HG02588 (cell line): ENCODE data around the gene IQUB.
"Not testable (repeated sequence)": the region's sequence is repeated elsewhere in the genome, so short reads cannot be mapped to it uniquely, and the experiment has no call there.

Source experiments
- ATAC-seq: cut with Tn5 transposase; IDR thresholded peaks from one replicate; pipeline ENCODE4 v1.9.1; 2021; ENCODE audit warnings: mild to moderate bottlenecking, moderate library complexity; ENCODE audit not compliant: unreplicated experiment

IQUB gene

DNA sequence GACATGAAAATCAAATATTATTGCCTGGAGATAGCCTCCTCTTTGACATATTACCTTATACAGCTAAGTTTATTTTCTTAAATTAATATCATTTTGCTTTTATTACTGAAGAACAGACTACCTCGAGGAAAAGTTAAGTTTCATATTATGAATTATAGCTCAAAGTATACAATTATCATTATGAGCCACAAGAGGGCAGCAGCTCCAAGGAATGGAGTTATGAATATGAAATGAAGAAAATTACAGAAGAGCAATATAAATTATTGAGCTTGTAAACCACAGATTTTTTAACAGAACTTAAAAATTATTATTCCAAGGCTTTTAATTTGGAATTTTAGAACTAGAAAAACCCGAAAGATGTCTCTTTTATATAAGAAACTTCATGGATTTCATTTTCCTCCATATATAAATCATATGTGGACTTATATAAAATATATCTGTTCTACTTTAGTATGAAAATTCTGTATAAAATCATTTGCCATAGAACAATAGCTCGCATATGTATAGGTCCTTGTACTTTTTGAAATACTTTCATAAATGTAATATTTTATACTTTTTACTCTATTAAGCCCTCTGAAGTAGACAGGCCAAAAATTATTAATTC lies 40.1 kb downstream of the IQUB start:
- no peak for ATAC-seq

DNA sequence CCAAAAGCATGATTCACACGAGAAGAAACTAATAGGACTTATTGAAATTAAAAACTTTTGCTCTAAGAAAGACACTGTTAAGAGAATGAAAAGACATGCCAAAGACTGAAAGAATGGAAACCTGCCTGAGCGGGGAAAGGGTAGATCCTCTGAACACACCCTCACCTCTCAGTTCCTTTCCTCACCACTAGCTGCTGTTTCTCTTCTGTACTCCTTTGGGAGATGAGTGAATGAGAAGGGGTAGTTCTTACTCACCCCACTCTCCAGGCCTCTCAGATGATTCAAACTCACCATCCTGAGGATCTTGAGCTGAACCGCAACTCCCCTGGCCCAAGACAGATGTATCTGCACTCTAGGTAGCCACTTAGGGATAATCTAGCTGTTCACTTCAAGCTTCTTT lies 41.9 kb downstream of the IQUB start:
- peak; percentile 87 for ATAC-seq

DNA sequence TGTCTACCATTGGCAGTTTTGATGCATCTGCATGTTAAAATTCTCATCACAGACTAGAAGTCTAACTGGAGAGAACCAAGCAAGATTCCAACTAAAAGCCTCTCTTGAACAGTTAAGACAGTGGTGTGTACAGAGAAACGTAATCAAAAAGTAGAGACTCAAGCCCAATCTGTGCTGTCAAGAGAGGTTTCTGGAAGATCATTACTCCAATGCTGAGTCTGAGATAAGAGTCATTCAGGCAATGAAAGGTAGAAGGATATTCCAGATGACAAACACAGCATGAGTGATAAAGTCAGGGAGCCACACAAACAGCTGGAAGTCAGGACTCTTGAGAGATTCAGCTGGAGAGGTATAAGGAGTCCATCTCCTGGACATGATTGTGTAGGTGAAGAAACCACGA lies 48.7 kb downstream of the IQUB start:
- no peak for ATAC-seq

DNA sequence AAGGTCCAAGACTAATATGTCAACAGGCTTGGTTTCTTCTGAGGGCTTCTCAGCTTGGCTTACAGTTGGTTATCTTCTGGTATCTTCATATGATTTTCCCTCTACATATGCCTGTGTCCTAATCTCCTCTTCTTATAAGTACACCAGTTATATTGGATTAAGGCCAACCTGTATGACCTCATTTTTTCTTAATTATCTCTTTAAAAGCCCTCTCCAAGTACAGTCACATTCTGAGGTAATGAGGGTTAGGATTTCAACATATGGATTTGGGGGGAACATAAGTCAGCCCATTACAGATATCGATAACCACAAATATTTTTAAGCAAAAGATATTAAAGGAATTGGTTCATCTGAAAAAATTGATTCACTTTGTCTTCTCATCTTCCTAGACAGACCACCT lies 49.2 kb downstream of the IQUB start:
- no peak for ATAC-seq

DNA sequence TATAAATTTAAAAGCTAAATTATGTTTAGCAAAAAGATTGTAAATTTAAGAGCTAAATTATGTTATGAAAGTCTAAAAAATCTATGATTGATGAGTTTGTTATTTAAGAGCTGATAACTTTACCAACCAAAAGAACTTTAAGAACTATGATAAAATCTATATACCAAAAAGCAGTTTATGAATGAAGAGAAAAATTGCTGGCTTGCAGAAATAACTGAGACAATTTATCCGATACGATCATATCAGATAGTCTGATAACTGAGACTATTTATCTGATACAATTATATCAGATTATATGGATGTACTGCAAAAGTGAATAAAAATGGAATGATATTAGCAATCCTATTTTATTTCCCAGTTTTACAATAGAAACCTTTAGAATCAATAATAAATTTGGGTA lies 50.2 kb downstream of the IQUB start:
- no peak for ATAC-seq

DNA sequence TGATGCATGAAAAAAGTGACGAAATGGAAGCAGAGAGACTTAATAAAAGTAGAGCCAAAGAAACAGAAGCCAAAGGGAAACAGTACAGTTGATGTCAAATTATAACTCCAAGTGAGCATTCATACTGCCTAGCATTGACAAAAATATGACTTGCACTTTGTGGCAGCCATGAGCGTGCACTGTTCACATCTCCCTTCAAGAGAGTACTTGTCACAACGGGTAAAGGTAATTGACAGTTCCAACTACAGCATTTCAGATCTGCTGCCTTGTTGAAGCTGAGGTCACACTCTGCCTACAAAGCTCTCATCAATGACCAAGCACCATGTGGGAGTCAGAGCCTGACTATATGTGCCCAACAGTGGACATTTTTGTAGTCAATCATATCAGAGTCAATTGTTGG lies 54.3 kb downstream of the IQUB start:
- ATAC-seq = no peak

DNA sequence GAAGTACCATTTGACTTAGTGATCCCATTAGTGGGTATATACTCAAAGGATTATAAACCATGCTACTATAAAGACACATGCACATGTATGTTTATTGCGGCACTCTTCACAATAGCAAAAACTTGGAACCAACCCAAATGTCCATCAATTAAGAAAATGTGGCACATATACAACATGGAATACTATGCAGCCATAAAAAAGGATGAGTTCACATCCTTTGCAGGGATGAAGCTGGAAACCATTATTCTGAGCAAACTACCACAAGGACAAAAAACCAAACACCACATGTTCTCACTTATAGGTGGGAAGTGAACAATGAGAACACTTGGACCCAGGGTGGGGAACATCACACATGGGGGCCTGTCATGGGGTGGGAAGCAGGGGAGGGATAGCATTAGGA lies 56.3 kb downstream of the IQUB start:
- not testable (repeated sequence) for ATAC-seq

DNA sequence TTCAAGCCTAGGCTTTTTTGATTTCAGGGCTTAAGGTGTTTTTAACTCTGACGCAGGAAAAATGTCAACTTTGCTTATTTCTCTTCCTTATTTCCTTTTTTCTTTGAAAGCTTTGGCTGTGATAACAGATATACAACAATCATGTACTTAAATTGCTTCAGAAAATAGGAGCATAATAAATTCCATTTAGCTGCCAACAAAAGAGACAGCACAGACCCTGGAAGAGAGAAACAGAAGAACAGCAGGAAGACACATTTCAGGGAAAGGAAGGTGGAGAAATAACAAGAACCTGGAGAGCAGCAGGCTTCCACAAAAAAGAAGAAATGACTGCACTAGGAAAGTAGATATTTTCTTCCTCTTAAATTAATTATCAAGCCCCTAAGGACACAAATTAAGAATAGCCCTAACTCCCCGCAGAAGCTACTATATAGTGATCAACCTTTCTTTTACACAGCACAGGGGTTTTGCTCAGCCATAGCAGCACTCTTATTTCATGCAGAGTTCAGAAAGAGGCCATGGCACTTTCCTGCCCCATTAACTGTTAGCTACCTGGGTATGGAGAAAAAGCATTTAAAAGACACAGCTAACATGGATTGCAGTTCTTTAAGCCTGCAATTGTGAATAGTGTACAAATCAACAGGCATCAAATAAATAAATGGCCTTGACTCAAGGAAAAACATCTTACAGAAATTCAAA lies 61.5 kb downstream of the IQUB start:
- ATAC-seq = no peak

DNA sequence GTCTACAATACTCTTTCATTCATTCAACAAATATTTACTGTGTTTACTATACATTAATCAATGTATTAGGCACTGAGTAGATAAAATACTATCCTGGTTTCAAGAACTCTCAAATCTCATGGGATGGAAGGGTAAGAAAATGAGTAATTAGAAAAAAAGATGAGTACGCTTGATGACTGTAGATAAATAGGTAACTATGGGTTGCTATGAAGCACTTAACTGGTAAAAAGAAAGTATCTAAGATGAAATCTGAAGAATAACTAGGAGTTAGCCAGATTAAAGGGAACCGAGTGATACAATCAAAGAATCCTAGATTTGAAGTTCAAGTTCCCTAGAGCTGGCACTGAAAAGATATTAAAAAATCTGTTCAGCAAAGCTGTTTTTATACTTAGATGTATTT lies 62.1 kb downstream of the IQUB start:
- no peak for ATAC-seq

DNA sequence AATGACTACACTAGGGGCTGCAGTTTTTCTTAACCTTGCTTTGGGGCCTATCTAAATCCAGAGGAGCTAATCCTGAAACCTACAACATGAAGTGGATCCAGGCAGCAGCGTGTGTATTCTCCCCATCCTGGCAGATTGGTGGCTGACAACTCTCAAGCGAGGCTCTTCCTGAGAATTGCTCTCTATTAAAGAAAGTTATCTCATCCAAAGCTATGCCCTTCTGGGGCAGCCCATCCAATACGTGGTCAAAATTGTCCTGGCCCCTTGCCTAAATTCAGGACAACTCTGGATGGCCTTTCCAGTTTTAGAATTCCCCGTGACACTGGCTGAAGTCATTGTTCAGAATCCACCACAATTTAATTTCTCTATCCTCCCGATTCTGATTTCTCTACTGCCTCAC lies 66.1 kb downstream of the IQUB start:
- no peak for ATAC-seq

DNA sequence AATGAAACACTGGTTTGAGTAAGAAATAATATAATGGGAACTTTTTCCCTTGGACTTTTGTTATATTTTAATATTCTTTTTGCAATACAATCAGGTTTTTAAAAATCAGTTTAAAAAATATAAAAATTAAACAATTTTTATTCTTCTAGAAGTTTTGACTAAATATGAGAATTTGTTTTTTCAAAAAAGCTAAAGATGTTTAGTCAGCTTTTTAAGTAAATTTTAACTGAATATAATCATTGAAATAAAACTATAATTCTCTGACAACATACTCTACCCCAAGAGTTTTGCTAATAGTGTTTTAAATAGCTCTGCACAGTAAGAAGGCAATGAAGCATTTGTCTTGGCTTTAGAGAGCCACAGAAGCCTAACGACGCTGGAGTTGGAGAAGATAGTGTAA lies 70.5 kb downstream of the IQUB start:
- ATAC-seq = no peak

DNA sequence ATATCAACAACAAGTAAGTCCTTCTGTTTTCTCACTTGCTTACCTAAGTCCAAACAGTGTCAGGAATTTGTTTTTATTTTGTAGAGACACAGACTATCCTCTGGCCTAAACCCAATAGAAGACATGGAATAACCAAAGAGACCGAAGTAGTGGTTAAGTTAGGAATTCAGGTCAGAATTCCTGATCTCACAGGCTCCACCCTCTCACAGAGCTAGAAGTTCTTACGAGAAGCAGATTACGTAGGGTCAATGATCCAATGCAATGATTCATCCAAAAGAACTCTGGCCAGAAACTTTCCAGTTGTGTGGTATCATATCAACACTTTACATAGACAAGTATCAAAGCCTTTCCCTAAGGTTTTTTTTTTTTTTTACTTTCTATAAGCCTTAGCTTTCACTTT lies 73.8 kb downstream of the IQUB start:
- ATAC-seq = no peak

DNA sequence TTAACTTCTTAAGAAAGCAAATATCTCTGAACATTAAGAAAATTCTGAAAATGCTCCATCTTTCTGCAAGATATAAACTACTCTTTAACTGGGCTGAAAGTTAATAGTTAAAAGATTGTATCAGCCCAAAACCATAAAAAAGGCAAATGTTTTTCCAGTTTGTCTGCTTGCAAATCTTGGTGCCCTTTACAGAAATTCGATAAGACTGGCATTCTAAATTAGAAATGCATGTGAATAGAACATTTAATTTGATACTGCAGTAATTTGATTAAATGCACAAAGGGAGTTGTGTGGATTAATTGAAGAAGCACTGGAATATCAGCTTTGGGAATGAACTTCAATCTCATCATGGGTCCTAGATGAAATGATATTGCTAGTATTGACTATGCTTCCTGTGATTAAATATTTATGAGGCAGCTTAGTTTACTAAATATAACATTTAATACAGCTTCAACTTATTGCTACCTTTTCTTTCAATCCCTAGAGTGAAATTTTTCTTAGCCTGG lies 78.4 kb downstream of the IQUB start:
- no peak for ATAC-seq

DNA sequence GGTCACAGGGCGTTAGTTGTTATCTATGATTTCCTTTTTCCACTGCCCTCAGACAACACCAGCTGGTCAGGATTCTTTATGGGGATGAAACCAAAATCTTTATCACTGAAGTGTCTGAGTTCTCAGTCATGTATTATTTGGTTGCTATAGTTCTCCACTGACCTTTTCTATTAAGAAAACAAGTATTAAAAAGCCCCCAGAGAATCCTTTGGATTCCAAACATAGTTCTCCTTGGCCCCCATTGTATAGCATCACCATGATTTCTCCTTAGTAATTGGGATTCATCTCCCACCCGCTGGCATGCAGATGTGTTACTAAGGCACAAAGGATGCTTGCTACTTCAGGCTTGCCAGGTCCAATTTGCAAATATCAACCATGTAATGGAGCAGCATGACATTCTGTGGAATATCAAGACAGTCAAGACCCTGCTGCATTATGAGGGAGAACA lies 94.3 kb downstream of the IQUB start:
- ATAC-seq = no peak

DNA sequence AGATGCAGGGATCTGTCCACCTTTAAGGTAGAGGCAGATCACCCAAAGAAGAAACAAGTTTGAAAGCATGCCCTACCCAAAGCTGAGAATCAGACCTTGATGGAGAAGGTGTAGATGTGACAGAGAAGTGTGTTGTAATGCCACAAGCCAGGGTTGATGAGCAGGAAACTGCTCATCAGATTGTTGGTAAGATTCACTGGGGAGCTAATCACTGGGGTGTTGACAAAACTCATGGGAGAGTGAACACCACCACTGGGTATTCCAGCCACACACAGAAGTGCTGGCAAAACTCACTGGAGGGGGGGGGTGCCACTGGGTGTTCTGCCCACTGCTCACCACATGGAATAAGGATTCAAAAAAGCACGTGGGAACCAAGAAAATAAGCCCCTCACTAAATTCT lies 95.2 kb downstream of the IQUB start:
- no peak for ATAC-seq

DNA sequence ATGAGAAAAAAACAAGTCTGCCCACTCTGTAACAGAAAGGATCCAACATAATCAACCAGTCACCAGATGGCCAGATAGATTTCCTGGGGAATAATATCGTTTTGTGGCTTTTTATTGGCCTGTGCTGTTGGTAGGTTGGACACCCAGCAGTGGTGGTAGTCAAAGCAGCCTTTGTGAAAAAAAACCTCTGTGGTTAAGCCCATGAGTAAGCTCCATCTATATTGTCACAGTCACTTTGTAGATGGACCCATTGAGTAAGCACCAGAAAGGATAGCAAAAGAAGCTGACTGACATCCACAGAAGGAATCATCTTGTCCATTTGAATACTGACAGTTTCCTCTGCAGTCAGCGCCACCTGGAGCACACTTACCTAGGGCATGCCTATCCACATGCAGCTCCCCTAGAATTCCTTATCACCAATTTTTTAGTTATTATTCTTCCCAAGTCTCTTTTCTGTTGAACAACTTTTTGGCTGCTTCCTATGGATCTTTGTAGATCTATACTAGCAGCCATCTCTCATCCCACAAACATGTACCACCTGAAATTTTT lies 96.9 kb downstream of the IQUB start:
- no peak for ATAC-seq

DNA sequence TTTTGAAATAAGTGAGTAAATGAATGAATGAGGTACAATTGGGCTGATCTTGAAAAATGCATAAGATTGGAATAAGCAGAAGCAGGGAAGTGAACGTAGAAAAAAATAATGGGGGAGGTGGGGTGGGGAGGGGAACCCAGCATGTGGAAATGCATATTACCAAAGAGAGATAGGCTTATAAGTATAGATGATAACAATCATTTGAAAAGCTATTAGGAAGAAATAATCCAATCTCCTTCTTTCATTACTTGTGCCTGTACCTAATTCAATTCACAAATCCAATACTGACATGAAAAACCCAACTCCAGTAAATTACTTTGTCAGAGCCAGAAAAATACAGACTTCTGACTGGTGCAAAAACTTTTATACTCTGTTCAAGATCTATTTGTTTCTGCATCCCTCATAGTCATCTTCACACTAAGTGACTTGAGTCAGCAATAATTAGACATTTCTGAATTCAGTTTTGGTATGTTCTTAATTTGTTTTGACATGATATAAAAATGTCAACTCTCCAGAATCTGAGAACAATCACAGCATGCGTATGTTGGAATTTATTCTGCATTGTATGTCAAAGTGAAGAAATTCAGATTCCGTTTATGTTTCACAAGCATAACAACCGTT lies 99.2 kb downstream of the IQUB start:
- ATAC-seq = no peak

DNA sequence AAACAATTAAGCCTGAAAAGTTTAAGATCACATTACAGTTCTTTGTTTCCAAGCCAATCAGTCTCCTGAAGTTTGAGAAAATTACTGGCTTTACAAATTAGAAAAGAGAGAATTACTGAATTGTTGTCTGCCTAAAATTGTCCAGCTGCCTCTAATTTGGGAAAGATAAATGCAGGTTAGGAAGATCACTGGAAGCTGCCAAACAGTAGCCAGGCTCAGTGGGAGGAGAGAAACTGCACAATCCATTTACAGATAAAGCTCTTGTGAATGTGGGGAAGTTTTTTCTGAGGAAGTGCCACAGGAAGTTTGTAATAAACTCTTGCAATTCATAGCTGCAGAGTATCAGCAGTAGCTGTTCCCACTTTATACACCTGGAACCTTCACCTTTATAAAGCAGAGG lies 100.7 kb downstream of the IQUB start:
- ATAC-seq = no peak

DNA sequence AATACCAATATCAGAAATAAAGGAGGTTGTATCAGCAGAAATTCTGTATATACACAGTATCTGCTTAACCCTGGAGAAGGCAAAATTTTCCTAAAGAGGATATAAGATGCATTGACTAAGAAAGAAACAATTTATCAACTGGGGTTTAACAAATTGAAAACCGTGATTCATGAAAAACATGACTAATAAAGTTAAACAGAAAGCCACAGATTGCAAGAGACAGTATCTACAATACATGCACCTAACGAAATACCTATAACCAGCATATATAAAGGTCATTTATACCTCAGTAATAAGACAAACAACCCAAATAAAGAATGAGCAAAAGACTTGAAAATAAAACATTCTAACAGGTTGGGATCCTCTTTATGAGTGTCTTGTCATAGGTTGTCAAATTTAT lies 101.8 kb downstream of the IQUB start:
- ATAC-seq = no peak

DNA sequence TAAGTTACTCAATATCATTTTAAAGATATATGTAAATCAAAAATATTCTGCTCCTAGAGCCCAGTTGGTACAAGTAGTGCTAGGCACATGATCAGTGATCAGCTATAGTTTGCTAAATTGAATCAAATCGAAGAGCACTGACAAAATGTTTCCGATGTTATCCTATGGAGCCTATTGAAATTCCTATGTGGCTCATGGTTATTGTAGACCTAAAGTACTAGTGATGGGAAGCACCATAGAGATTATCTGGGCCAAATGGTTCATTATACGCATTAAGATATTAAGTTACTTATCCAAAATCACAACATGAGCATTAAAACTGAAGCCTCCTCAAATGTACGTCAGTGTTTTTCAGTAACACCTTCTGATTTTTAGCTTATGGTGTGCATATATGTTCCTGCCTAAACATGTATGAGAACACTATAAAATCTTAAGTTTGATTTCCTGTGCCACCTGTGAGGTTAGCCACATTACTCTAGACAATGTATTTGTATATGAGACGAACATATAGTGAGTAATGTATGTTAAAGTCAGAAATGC lies 103.2 kb downstream of the IQUB start:
- ATAC-seq = no peak

DNA sequence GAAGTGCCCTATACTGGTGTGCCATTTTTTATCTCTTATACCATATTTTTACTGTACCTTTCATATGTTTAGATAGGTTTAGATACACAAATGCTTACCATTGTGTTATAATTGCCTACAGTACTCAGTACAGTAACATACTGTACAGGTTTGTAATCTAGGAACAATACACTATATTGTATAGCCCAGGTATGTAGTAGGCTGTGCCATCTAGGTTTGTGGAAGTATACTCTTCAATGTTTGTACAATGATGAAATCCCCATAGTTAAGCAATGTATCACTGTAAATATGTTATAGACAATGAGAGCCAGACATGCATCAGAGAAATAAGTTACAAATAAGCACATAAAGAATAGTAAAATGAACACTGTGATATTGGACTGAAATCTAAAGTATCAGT lies 109.1 kb downstream of the IQUB start:
- ATAC-seq = no peak

DNA sequence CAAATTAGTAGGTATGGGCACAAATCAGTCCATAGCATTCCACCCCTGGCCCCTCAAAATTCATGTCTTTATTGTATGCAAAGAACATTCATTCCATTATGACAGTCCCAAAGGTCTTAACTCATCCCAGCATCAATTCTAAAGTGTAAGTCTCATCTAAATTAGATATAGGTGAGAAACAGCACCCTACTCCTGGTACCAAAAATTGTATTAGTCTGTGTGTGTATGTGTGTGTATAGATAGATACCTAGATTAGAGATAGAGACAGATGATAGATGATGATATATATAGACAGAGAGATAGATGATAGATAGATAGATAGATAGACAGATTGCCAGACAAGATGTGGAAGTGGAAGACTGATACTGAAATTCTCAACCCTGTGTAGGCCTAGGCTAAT lies 109.9 kb downstream of the IQUB start:
- ATAC-seq = no peak
